HG02588 (cell line): Measurements from ENCODE around the gene HLA-B.

Source experiments
- ATAC-seq: cut with Tn5 transposase; IDR thresholded peaks from one replicate; pipeline ENCODE4 v1.9.1; 2021; ENCODE audit warnings: mild to moderate bottlenecking, moderate library complexity; ENCODE audit not compliant: unreplicated experiment

Gene HLA-B

GRCh38 chr6:31353384-31353945 is 3.5 kb downstream of the HLA-B start:
- no peak for ATAC-seq

- no peak for ATAC-seq
Measured at GRCh38 chr6:31352683-31353383, 4.1 kb downstream of the HLA-B start.

GRCh38 chr6:31352310-31352682 is 4.7 kb downstream of the HLA-B start:
- ATAC-seq = no peak

GRCh38 chr6:31351401-31352309 is 5.3 kb downstream of the HLA-B start:
- ATAC-seq = no peak

- ATAC-seq = no peak
Measured at GRCh38 chr6:31351033-31351380, 6.0 kb downstream of the HLA-B start.

GRCh38 chr6:31350196-31351032 is 6.6 kb downstream of the HLA-B start:
- no peak for ATAC-seq

- ATAC-seq = no peak
Measured at GRCh38 chr6:31349301-31349700, 7.7 kb downstream of the HLA-B start.

GRCh38 chr6:31345026-31345730 is 11.8 kb downstream of the HLA-B start:
- no peak for ATAC-seq

- no peak for ATAC-seq
Measured at GRCh38 chr6:31340228-31340627, 16.8 kb downstream of the HLA-B start.

- no peak for ATAC-seq
Measured at GRCh38 chr6:31339210-31339609, 17.8 kb downstream of the HLA-B start.

- no peak for ATAC-seq
Measured at GRCh38 chr6:31336896-31337496, 20.0 kb downstream of the HLA-B start.

GRCh38 chr6:31332637-31333602 is 24.1 kb downstream of the HLA-B start:
- no peak for ATAC-seq

- no peak for ATAC-seq
Measured at GRCh38 chr6:31328355-31328960, 28.5 kb downstream of the HLA-B start.

- ATAC-seq = no peak
Measured at GRCh38 chr6:31321820-31322219, 35.2 kb downstream of the HLA-B start.

- ATAC-seq = no peak
Measured at GRCh38 chr6:31321005-31321707, 35.8 kb downstream of the HLA-B start.

- no peak for ATAC-seq
Measured at GRCh38 chr6:31317036-31317435, 39.9 kb downstream of the HLA-B start.

GRCh38 chr6:31309641-31310040 is 47.3 kb downstream of the HLA-B start:
- no peak for ATAC-seq

GRCh38 chr6:31308845-31309175 is 48.2 kb downstream of the HLA-B start:
- no peak for ATAC-seq
